Measurements from ENCODE around the gene SGK2. TPM values are rescaled to one million over a fixed set of nuclear protein-coding genes. Genes with fewer than 3 reads are reported as not detected.

SGK2 gene
- total and polyA plus RNA-seq, 9 of the 15 experiments (the other 6 are each of a cell fraction or from before 2014, with no cell fraction given): 0.07 to 0.31 (median 0.15) TPM; not detected in 2

DNA sequence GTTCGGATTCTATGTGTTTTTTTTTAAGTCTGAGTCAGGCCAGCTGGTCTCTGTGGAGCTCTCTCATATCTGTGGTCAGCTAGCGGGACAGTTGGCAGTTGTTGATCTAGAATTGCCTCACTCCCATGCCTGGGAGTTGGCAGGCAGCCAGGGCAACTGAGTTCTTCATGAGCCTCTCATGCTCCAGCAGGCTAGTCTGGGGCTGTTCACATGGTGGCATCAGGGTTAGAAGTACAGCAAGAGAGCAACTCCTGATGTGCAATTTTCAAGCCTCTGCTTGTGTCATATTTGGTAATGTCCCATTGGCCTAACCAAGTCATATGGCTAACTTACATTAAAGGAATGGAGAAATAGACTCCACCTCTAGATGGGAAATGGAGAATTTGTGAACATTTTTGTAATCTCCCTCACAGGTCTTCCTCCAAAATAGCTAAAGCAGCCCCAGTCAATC lies 25.2 kb downstream of the SGK2 start (continued):
- TF ChIP-seq CBFA2T3 (IDR thresholded peaks at IDR 0.05) (peak; percentile 90), TCF3 (CRISPR knock-in tag; IDR thresholded peaks at IDR 0.05) (peak; percentile 82), HDAC3 (IDR thresholded peaks at IDR 0.05; ENCODE audit: borderline replicate concordance, partially characterized antibody) (peak; percentile 59), ZNF121 (CRISPR knock-in tag; conservative IDR thresholded peaks at IDR 0.05) (no peak), ZBTB7A (IDR thresholded peaks at IDR 0.05; ENCODE audit: borderline replicate concordance, control insufficient read depth, low read depth, low read length) (no peak), RCOR1 (IDR thresholded peaks at IDR 0.05; ENCODE audit: borderline replicate concordance in 1 of 2, low read depth in 2 of 2, low read length in 2 of 2) (peak in 1 of 2 experiments; percentile 72; a peak in 2 of 4 replicates), MLLT1 (IDR thresholded peaks at IDR 0.05) (peak in 1 of 2 experiments; percentile 71; a peak in 2 of 4 replicates), SMARCA4 (IDR thresholded peaks at IDR 0.05) (peak; percentile 86), ATF7 (IDR thresholded peaks at IDR 0.05) (peak; percentile 62; the same call in 1 of the 2 replicates), RBFOX2 (IDR thresholded peaks at IDR 0.05; ENCODE audit: low read depth, low read length) (0 out of 2 replicates have a peak, but pooled peaks have one; percentile 18), ZNF586 (CRISPR knock-in tag; conservative IDR thresholded peaks at IDR 0.05) (no peak), BACH1 (tag; IDR thresholded peaks at IDR 0.05) (peak; percentile 70; the same call in 1 of the 2 replicates), JUND (IDR thresholded peaks at IDR 0.05; ENCODE audit: borderline replicate concordance, low read depth, low read length) (peak; percentile 86), JUND (tag; IDR thresholded peaks at IDR 0.05; ENCODE audit: borderline replicate concordance, low read depth, low read length) (peak; percentile 81; the same call in 2 of the 3 replicates), DMBX1 (CRISPR knock-in tag; IDR thresholded peaks at IDR 0.05; ENCODE audit: borderline replicate concordance) (peak; percentile 66; the same call in 1 of the 2 replicates), MYC (IDR thresholded peaks at IDR 0.05; ENCODE audit: low read depth, low read length) (peak; percentile 77), MYC (CRISPR knock-in tag; IDR thresholded peaks at IDR 0.05; ENCODE audit: borderline replicate concordance, low read depth) (no peak), SPI1 (IDR thresholded peaks at IDR 0.05; ENCODE audit: borderline replicate concordance, low read depth, low read length) (no peak), GATA2 (CRISPR knock-in tag; IDR thresholded peaks at IDR 0.05) (0 out of 2 replicates have a peak, but pooled peaks have one; percentile 25), SMARCE1 (IDR thresholded peaks at IDR 0.05) (peak; percentile 84), SMAD1 (IDR thresholded peaks at IDR 0.05; ENCODE audit: low read depth, low read length, partially characterized antibody) (peak; percentile 91), SMAD4 (CRISPR knock-in tag; conservative IDR thresholded peaks at IDR 0.05) (peak; percentile 60), EP300 (IDR thresholded peaks at IDR 0.05; ENCODE audit: low read length) (peak; percentile 89), FOXK2 (conservative IDR thresholded peaks at IDR 0.05 in 1 of 2, IDR thresholded peaks at IDR 0.05 in 1 of 2; ENCODE audit: low read depth in 2 of 2) (peak; percentile 41 to 43; a peak in 2 of 4 replicates), MTA3 (IDR thresholded peaks at IDR 0.05; ENCODE audit: borderline replicate concordance) (peak; percentile 64; the same call in 1 of the 2 replicates), CREB3 (tag; conservative IDR thresholded peaks at IDR 0.05; ENCODE audit: low read depth) (0 out of 2 replicates have a peak, but pooled peaks have one; percentile 33), SLC30A9 (CRISPR knock-in tag; IDR thresholded peaks at IDR 0.05) (no peak)
- TF ChIP-seq, protein P1, sequence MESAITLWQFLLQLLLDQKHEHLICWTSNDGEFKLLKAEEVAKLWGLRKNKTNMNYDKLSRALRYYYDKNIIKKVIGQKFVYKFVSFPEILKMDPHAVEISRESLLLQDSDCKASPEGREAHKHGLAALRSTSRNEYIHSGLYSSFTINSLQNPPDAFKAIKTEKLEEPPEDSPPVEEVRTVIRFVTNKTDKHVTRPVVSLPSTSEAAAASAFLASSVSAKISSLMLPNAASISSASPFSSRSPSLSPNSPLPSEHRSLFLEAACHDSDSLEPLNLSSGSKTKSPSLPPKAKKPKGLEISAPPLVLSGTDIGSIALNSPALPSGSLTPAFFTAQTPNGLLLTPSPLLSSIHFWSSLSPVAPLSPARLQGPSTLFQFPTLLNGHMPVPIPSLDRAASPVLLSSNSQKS (CRISPR knock-in tag; IDR thresholded peaks at IDR 0.05): no peak

Data from K562 (cell line).